B cell (primary cell): ENCODE results near the gene NCAPG.

ENCODE experiments used
- EZH2 ChIP-seq: IDR thresholded peaks from 2 replicates; pipeline ENCODE4 v1.6.1; 2012; ENCODE audit warnings: borderline replicate concordance, low read depth, mild to moderate bottlenecking, moderate library complexity, low read length; ENCODE audit not compliant: insufficient read depth, poor library complexity, severe bottlenecking
- TF ChIP-seq, protein P1 (sequence below): fragments of 200-600 bp; IDR thresholded peaks from one replicate; pipeline ENCODE4 v1.8.0; 2022; ENCODE audit warnings: antibody characterized with exemption, mild to moderate bottlenecking

DNA sequence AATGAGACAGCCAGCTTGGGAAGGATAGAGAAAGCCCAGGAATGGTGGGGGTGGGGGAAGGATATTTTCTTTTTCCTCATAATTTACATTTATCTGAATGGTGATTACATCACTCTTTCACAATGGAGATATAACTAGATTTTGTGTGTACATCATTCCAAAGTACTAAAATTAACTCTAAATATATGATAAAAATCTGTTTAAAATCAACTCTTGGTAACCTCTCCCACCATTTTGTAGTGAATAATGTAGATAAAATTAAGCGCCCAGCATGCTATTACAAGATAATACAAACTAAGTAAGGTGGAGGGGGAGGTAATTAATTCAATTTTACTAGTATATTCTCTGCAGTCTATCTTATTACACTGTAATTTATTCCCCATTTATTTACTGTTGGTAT lies 78.9 kb downstream of the NCAPG start:
- TF ChIP-seq, protein P1, sequence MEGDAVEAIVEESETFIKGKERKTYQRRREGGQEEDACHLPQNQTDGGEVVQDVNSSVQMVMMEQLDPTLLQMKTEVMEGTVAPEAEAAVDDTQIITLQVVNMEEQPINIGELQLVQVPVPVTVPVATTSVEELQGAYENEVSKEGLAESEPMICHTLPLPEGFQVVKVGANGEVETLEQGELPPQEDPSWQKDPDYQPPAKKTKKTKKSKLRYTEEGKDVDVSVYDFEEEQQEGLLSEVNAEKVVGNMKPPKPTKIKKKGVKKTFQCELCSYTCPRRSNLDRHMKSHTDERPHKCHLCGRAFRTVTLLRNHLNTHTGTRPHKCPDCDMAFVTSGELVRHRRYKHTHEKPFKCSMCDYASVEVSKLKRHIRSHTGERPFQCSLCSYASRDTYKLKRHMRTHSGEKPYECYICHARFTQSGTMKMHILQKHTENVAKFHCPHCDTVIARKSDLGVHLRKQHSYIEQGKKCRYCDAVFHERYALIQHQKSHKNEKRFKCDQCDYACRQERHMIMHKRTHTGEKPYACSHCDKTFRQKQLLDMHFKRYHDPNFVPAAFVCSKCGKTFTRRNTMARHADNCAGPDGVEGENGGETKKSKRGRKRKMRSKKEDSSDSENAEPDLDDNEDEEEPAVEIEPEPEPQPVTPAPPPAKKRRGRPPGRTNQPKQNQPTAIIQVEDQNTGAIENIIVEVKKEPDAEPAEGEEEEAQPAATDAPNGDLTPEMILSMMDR: no peak
- TF ChIP-seq EZH2: no peak
